ENCODE results near the gene C19orf44.

GRCh38 chr19:16566702-16567101 lies 70.5 kb downstream of the C19orf44 start:
- TF ChIP-seq EZH2phosphoT487 (IDR thresholded peaks at IDR 0.05; ENCODE audit: low read depth): no peak
- TF ChIP-seq, protein P1, sequence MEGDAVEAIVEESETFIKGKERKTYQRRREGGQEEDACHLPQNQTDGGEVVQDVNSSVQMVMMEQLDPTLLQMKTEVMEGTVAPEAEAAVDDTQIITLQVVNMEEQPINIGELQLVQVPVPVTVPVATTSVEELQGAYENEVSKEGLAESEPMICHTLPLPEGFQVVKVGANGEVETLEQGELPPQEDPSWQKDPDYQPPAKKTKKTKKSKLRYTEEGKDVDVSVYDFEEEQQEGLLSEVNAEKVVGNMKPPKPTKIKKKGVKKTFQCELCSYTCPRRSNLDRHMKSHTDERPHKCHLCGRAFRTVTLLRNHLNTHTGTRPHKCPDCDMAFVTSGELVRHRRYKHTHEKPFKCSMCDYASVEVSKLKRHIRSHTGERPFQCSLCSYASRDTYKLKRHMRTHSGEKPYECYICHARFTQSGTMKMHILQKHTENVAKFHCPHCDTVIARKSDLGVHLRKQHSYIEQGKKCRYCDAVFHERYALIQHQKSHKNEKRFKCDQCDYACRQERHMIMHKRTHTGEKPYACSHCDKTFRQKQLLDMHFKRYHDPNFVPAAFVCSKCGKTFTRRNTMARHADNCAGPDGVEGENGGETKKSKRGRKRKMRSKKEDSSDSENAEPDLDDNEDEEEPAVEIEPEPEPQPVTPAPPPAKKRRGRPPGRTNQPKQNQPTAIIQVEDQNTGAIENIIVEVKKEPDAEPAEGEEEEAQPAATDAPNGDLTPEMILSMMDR (IDR thresholded peaks at IDR 0.05; ENCODE audit: low read depth, low read length): no peak

All from OCI-LY3 (cell line).